Stomach (tissue), 9 donors: Measurements from ENCODE around the gene CRKL. TPM values are rescaled to one million over a fixed set of nuclear protein-coding genes. Genes with fewer than 3 reads are reported as not detected.
"Not testable (repeated sequence)": the region's sequence is repeated elsewhere in the genome, so short reads cannot be mapped to it uniquely, and the experiment has no call there.

Experiments
- DNase-seq, 2 donors: peaks; one replicate each; pipeline versions ENCODE4 v3.0.0 to v3.0.0-alpha.2; 2013 to 2019
- H3K27ac ChIP-seq, 5 donors: fragments of 200-600 bp in 4 of 5; sonication (generic) in 4 of 5; one replicate each; pipeline ENCODE4 v1.5.1; 2013 to 2019; ENCODE audit warnings: mild to moderate bottlenecking in 1 of 5, moderate library complexity in 1 of 5
- H3K27me3 ChIP-seq, 3 donors: fragments of 200-600 bp; sonication (generic); one replicate each; pipeline ENCODE4 v1.5.1; 2017 to 2019; ENCODE audit warnings: mixed run types in 1 of 3
- H3K36me3 ChIP-seq, 4 donors: fragments of 200-600 bp; sonication (generic); 1 replicate in 3 of 4; 2 replicates in 1 of 4; pipeline ENCODE4 v1.5.1; 2016 to 2019
- H3K4me1 ChIP-seq, 4 donors: fragments of 200-600 bp; sonication (generic); one replicate each; pipeline ENCODE4 v1.5.1; 2016 to 2019
- H3K4me3 ChIP-seq, 4 donors: fragments of 200-600 bp; sonication (generic) in 3 of 4; one replicate each; pipeline ENCODE4 v1.5.1; 2016 to 2019; ENCODE audit warnings: mild to moderate bottlenecking in 1 of 4
- H3K9me3 ChIP-seq, 4 donors: fragments of 200-600 bp; sonication (generic); one replicate each; pipeline ENCODE4 v1.5.1; 2016 to 2019
- CTCF ChIP-seq, 7 experiments: fragments of 450-650 bp in 4 of 7; fragments of 200-600 bp in 3 of 7; sonication (generic) in 3 of 7; IDR thresholded peaks; one replicate each; pipeline ENCODE4 v1.5.1; 2016 to 2019; ENCODE audit warnings: antibody characterized with exemption in 7 of 7, control low read depth in 2 of 7, mild to moderate bottlenecking in 1 of 7
- EP300 ChIP-seq: sonication (generic); formaldehyde crosslinking; IDR thresholded peaks from one replicate; pipeline ENCODE4 v1.6.1; 2017; ENCODE audit warnings: antibody characterized with exemption
- POLR2A ChIP-seq, 4 donors: fragments of 450-650 bp; IDR thresholded peaks; one replicate each; pipeline ENCODE4 v1.6.1; 2016; ENCODE audit warnings: antibody characterized with exemption in 4 of 4, control low read depth in 2 of 4, mild to moderate bottlenecking in 1 of 4, moderate library complexity in 1 of 4
- POLR2AphosphoS5 ChIP-seq, 3 donors: sonication (generic); formaldehyde crosslinking; IDR thresholded peaks; one replicate each; pipeline ENCODE4 v1.6.1; 2016; ENCODE audit warnings: antibody characterized with exemption in 3 of 3
- WGBS, 5 donors: extraction: QIAGEN DNeasy Blood & Tissue Kit in 3 of 5; methylation state at CpG; one replicate each; pipeline versions ENCODE4 v1.1.5 to v1.1.7; 2013 to 2018; 5-methylcytosine and 5-hydroxymethylcytosine counted together
- intact Hi-C: fragments of 100-400 bp; cut with DNase I; formaldehyde crosslinking; loops from one replicate; pipeline ENCODE4 v1.15.1; 2023; ENCODE audit warnings: low total_unique reads
- polyA plus RNA-seq, 3 donors: library from polyadenylated mRNA; stranded (reverse); fragments of 200-250 nt; gene quantifications; one replicate each; pipeline ENCODE4 v1.2.3, GENCODE V29; 2013
- total RNA-seq, 5 donors: library from RNA; depleted of rRNA; stranded (reverse); fragments of >200 nt; gene quantifications; one replicate each; pipeline versions ENCODE4 v1.1.0 to v1.2.3, GENCODE V29; 2014 to 2016
- donor health status: healthy with polysubstance abuse.
- donor health status: Bipolar disorder and iron deficiency.
- donor health status: healthy.

Gene CRKL
- total and polyA plus RNA-seq, 8 donors = 11.6 to 60.3 (median 21.6) TPM

GRCh38 chr22:20966883-20967696 is 49.9 kb downstream of the CRKL start, which contains the start of gene AIFM3:
Gene AIFM3, plus strand, starts transcription at chr22:20967255. Its CDS starts 690 bp downstream, at chr22:20967945.
- Histone ChIP-seq H3K27me3 (peaks cover 0 to 33% (median 13%) of the 10 kb centered on the region in 3 donors), H3K36me3 (no peaks in the 10 kb centered on the region), H3K9me3 (no peaks in the 10 kb centered on the region), H3K4me3 (no peak within 1 kb of the TSS), H3K4me1 (peaks cover 9 to 27% (median 12%) of the 10 kb centered on the region in 4 donors), H3K27ac (no peak within 1 kb of the TSS)
- TF ChIP-seq CTCF (IDR thresholded peaks at IDR 0.05) (no peak), EP300 (no peak)
- intact Hi-C loops = loop anchor here (10.0 kb wide), 1 partner anchor 58 kb away; no protein-coding TSS in a partner anchor
- 56 to 73% (median 66%) methylated on average over 14 to 22 of the region's 22 CpGs for whole genome bisulfite sequencing, 5 donors
- DNase-seq = no peak

- Histone ChIP-seq H3K4me1 (peaks cover 9 to 26% (median 12%) of the 10 kb centered on the region in 4 donors), H3K27me3 (peaks cover 0 to 30% (median 13%) of the 10 kb centered on the region in 3 donors), H3K4me3 (no peak overlapping the region), H3K9me3 (no peaks in the 10 kb centered on the region), H3K36me3 (no peaks in the 10 kb centered on the region), H3K27ac (no peak overlapping the region)
- no peak for TF ChIP-seq POLR2A (IDR thresholded peaks at IDR 0.05)
- no peak for TF ChIP-seq EP300
- TF ChIP-seq POLR2AphosphoS5 (IDR thresholded peaks at IDR 0.05) = no peak
- no peak for TF ChIP-seq CTCF (IDR thresholded peaks at IDR 0.05)
- 55 to 66% (median 65%) methylated on average over 14 to 19 of the region's 19 CpGs for WGBS, 5 donors
- no peak for DNase-seq
- intact Hi-C loops = loop anchor here (10.0 kb wide), 1 partner anchor 57 kb away; no protein-coding TSS in a partner anchor
Measured at GRCh38 chr22:20967697-20968211, 50.5 kb downstream of the CRKL start.

GRCh38 chr22:20968281-20968977 is 51.2 kb downstream of the CRKL start:
- DNase-seq = no peak
- H3K4me1 ChIP-seq = peaks cover 9 to 26% (median 12%) of the 10 kb centered on the region in 4 donors
- H3K27ac ChIP-seq = no peak overlapping the region
- intact Hi-C loops = loop anchor here (10.0 kb wide), 1 partner anchor 56 kb away; no protein-coding TSS in a partner anchor
- H3K27me3 ChIP-seq = peaks cover 0 to 23% (median 13%) of the 10 kb centered on the region in 3 donors
- WGBS, 5 donors = 76 to 87% (median 78%) methylated on average over 7 of the region's 7 CpGs
- H3K36me3 ChIP-seq = no peaks in the 10 kb centered on the region
- no peaks in the 10 kb centered on the region for H3K9me3 ChIP-seq
- H3K4me3 ChIP-seq = no peak overlapping the region
- no peak for TF ChIP-seq CTCF (IDR thresholded peaks at IDR 0.05)
- no peak for TF ChIP-seq EP300
- no peak for TF ChIP-seq POLR2AphosphoS5 (IDR thresholded peaks at IDR 0.05)
- TF ChIP-seq POLR2A (IDR thresholded peaks at IDR 0.05) = no peak

- intact Hi-C loops = no loop called here
- DNase-seq = no peak
- 52 to 69% (median 61%) methylated on average over 4 of the region's 4 CpGs for WGBS, 5 donors
- Histone ChIP-seq H3K4me3 (no peak overlapping the region), H3K27me3 (peaks cover 0 to 12% (median 0%) of the 10 kb centered on the region in 3 donors), H3K36me3 (no peaks in the 10 kb centered on the region), H3K9me3 (no peaks in the 10 kb centered on the region), H3K4me1 (peaks cover 0 to 10% (median 0%) of the 10 kb centered on the region in 4 donors), H3K27ac (no peak overlapping the region)
- no peak for TF ChIP-seq POLR2AphosphoS5 (IDR thresholded peaks at IDR 0.05)
- no peak for TF ChIP-seq CTCF (IDR thresholded peaks at IDR 0.05)
- no peak for TF ChIP-seq POLR2A (IDR thresholded peaks at IDR 0.05)
- TF ChIP-seq EP300 = no peak
Measured at GRCh38 chr22:20970939-20971657, 53.9 kb downstream of the CRKL start.

GRCh38 chr22:20972014-20972694 is 54.9 kb downstream of the CRKL start:
- WGBS, 5 donors = 80 to 87% (median 85%) methylated on average over 11 of the region's 11 CpGs
- H3K36me3 ChIP-seq, H3K27ac ChIP-seq, DNase-seq, H3K4me3 ChIP-seq, intact Hi-C loops, H3K9me3 ChIP-seq: not testable (repeated sequence)
- Histone ChIP-seq H3K4me1 (peaks cover 0 to 10% (median 0%) of the 10 kb centered on the region in 4 donors), H3K27me3 (peaks cover 0 to 12% (median 0%) of the 10 kb centered on the region in 3 donors)
